Cortex of kidney (tissue), 1 donor: ENCODE data around the gene ERCC5.

ENCODE experiments used
- DNase-seq: peaks from one replicate; lab custom pipeline; 2025; lab: John Stamatoyannopoulos, UW

ERCC5 gene

GRCh38 chr13:102845630-102846260 is at the start of gene ERCC5:
TSS of gene ERCC5 (plus strand) at chr13:102846032. CDS start at chr13:102846267, 235 bp downstream.
- DNase-seq: peak; percentile 9

DNA sequence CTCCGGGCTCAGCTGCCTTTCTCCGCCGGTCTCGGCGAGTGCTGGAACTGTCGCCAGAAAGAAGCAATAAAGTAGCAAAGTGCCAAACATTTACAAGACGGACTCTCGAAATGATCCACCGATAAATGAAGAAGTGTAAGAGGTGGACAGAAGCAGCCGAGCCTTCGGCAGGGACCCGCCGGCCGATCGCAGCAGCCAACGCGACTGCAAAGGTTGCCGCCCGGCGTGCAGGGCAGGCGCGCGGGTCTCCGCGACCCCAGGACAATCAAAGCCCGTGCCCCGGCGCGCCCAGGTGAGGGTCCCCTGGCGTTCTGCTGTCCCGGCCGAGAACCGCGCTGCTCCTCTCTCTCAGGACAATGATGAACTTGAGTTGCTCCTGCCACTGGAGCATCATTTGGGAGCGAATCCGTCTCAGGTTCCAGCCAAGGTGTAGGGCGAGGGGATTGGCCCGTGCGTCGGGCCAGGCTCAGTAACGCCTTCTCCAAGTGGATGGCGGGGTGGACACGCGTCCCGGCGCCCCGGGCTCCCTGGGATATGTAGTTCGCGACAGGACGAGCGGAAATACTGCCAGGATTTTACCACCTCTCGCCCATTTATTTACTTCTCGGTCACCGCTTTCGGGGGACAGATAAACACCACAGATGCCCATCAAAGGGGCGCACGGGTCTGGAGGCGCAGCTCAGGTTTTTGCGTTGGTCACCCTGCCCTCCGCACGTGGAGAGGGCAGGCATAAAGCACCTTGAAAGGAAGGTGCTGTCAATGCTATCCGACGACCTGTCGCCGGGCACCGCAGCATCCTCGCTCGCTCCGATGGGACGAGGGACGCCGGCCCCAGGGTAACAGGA is 47.0 kb upstream of the ERCC5 start, which contains the start of the genes BIVM and POGLUT2:
TSS of gene BIVM (plus strand) at position 539 of the 845 bp plus-strand sequence. CDS start 8,149 bp downstream, outside the sequence.
TSS of gene POGLUT2 (minus strand) at position 396 of the 845 bp plus-strand sequence. CDS start at position 90, 306 bp downstream.
- no peak for DNase-seq

- DNase-seq: no peak
These were observed 46.2 kb upstream of the ERCC5 start for GRCh38 chr13:102799426-102800144.

GRCh38 chr13:102800145-102801041 is 45.4 kb upstream of the ERCC5 start:
- DNase-seq: no peak

- no peak for DNase-seq
These were observed 40.2 kb upstream of the ERCC5 start for GRCh38 chr13:102805680-102806079.

DNA sequence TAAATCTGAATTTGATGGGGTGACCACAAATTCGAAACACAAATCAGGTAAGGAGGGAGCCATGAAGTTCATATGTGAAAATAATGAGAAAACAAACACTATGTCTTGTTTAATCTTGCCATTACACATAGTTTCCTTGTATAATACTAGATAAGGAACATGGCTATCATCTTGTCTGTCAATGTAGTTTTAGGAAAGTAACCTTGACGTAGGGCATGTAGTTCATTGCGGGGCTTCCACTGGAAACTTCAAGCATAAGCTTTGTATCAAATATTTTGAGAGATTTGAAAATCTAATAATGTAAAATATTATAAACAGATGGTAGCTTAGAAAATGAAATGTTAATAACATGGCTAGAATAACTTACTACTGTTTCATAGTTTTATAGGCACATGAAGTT is 38.1 kb upstream of the ERCC5 start:
- no peak for DNase-seq

- no peak for DNase-seq
These were observed 33.1 kb upstream of the ERCC5 start for GRCh38 chr13:102812611-102813287.

- no peak for DNase-seq
These were observed 31.7 kb upstream of the ERCC5 start for GRCh38 chr13:102814025-102814607.

DNA sequence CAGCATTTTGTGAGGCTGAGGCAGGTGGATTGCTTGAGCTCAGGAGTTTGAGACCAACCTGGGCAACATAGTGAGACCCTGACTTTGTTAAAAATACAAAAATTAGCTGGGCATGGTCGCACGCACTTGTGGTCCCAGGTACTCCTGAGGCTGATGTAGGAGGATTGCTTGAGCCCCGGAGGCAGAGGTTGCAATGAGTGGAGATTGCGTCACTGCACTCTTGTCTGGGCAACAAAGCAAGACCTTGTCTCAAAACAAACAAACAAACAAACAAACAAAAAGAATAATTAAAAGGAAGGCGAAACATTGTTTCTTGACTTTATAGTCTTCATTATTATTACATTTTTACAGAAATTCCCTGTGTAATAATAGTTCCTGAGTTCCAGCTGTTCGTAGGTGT is 31.0 kb upstream of the ERCC5 start:
- DNase-seq: no peak

DNA sequence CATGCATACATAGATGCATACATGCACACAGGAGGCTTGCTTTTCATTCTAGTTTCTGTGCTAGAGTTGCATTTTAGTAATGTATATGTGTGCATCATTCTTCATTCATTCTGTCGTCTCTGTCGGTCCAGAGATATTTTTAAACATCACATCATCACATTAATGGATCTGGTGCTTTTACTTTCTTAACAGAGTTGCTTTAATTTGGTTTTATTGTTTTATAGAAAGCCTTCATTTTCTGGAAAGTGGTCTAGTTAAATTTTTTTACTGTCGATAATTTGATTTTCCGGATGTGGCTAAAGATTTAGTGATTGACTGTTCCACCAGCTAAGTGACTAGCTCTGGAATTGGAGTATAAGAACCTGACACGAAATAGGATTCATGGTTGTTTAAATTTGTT is 30.0 kb upstream of the ERCC5 start:
- no peak for DNase-seq

- no peak for DNase-seq
These were observed 29.1 kb upstream of the ERCC5 start for GRCh38 chr13:102816708-102817107.

GRCh38 chr13:102817241-102817640 is 28.6 kb upstream of the ERCC5 start:
- no peak for DNase-seq

DNA sequence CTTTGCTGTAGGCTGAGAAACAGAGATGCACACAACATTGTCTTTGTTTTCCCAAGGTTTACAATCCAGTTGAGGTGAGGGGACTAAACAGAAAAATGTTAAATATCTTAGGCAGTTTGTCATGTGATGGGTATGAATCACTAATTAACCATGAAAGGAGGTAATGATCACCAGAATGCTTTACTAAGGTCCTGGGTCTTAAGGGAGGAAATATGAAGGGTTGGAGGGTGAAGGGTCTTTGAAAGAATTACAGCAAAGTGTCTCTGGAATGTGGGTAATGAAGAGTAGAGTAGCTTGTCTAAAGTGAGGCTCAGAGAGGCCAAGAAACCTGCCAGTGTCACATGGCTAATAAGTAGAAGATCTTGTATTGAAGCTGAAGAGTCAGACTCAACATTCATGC is 27.9 kb upstream of the ERCC5 start:
- DNase-seq: no peak

DNA sequence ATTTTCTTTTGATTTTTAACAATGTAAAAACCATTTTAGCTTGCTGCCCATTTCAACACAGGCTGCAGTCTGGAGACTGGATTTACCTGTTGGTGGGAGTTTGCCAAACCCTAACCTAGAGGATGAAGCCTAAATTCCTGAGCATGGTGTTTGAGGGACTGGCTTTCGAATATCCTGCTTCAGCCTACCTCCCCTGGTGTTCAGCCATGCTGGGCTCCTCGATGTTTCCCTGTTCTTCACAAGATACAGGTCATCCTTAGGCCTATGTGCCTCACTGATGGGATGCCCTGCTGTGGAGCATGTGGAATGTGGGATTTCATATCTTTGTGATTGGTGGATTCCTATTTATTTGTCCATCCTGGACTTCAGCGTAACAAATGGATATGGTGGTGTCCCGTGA is 20.4 kb upstream of the ERCC5 start:
- DNase-seq: no peak

DNA sequence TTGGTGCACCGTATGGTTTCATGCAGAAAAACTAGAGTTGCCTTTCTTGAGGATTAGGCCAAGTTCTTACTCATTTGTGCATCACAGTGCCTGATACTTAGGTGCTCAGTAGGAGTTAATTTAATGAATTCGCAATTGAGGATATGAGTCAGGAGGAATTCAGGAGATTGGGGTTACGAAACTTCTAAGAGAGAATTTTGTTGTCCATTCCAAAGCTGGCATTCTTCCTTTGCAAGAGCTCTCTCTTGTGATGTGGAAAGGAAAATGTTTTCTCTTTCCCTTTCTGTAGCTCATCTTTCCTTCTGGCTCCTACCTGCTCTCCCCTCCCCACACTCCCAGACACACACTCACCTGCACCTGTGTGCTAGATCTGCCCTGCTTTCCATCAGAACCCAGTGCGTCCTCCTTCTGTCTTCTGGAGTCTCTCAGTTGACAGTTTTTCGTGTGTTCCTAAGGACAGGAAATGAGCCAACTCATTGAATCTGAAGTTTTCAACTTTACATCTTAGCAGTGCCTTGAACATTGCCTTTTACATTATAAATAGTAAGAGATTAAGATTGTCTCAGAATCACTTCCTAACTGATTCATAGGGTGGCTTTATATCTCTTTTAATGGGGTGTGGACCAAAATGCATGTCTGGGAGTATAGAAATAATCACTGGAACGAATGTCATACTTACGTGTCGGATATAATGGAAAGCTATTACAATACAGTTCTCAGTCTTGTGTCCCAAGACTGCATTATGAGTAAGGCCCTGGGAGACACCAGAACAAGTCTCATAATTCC is 19.7 kb upstream of the ERCC5 start:
- no peak for DNase-seq

- DNase-seq: no peak
These were observed 15.2 kb upstream of the ERCC5 start for GRCh38 chr13:102830646-102831045.

DNA sequence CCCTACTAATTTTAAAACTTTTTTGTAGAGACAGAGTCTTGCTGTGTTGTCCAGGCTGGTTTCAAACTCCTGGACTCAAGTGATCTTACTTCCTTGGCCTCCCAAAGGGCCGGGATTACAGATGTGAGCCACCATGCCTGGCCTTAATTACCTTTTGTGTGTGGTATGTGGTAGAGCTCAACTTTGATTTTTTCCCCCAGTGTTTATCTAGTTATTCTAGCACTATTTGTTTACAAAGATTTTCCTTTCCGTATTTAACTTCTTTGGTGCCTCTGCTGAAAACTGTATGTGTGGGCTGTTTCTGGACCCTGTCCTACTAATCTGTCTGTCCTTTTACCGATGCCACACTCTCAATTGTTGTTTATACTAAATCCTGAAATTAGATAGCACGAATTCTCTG is 9.4 kb upstream of the ERCC5 start:
- DNase-seq: no peak

DNA sequence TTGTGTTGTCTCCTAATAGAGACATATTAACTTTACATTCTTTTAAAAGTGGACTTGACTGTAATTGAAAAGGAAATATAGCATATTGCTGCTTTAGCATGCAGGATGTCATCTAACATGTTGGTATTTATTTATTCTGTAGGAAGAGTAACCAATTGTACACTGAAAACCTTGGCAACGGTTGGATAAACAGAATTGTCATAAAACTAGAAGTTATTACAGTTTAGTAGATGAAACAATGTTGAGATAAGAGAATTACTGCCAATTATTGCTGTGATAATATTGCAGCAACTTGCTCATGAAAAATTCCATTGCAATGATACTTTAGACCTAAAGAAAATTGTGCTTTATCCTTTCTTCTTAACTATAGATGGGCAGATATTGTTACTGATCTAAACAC is 7.6 kb upstream of the ERCC5 start:
- DNase-seq: no peak

- DNase-seq: no peak
These were observed 6.8 kb upstream of the ERCC5 start for GRCh38 chr13:102838982-102839381.

- DNase-seq: no peak
These were observed 6.4 kb upstream of the ERCC5 start for GRCh38 chr13:102839462-102839861.
